ENCODE results near the gene PLA2R1. TPM values are rescaled to one million over a fixed set of nuclear protein-coding genes. Genes with fewer than 3 reads are reported as not detected.

The PLA2R1 gene
- total RNA-seq, 1 experiment from 2014 or later = 0.39 TPM

DNA sequence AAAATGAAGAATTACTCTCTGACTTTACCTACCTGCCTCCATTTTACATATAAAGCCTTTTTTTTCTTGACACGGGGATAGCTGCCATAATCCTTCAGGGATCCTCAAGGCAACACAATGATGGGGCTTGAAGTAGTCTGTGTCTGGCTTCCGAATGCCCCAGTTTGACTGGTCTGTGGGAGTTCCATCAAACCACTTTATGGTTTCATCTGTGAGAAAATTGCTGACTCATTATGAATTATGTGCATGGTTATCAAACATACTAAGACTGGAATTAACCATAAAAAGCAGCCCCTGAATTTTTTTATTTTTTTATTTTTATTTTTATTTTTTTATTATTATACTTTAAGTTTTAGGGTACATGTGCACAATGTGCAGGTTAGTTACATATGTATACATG, 117.5 kb downstream of the PLA2R1 start:
- CTCF ChIA-PET = no interaction called here

DNA sequence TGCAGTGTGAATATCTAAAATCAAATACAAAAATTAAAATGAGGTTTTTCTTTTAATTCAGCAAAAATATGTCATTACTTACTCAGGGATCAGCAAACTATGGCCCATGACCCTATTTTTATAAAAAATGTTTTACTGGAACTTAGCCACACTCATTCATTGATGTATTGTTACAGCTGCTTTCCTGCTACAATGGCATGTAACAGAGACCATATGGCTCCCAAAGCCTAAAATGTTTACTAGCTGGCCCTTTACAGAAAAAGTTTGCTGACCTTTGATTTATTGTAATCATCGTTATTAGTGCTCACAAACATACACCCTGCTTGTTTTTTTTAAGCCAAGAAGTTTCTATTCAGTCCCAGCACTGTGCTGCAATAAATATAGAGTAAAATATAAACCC, 120.3 kb downstream of the PLA2R1 start:
- ChIA-PET POLR2A (no interaction called here), CTCF (no interaction called here)
- H3K4me1 ChIP-seq = 0 out of 2 replicates have a peak, but pooled peaks cover 3% of the 10 kb centered on the region
- Mint-ChIP-seq H3K27ac (ENCODE audit: unreplicated experiment) (no peak overlapping the region), H3K27me3 (ENCODE audit: insufficient read depth, unreplicated experiment) (no peaks in the 10 kb centered on the region), H3K4me3 (ENCODE audit: unreplicated experiment) (no peak overlapping the region), H3K4me1 (ENCODE audit: low read depth, unreplicated experiment) (no peaks in the 10 kb centered on the region), H3K9me3 (ENCODE audit: unreplicated experiment) (no peaks in the 10 kb centered on the region), H3K36me3 (ENCODE audit: insufficient read depth, unreplicated experiment) (no peaks in the 10 kb centered on the region)
- TF ChIP-seq, protein P1, sequence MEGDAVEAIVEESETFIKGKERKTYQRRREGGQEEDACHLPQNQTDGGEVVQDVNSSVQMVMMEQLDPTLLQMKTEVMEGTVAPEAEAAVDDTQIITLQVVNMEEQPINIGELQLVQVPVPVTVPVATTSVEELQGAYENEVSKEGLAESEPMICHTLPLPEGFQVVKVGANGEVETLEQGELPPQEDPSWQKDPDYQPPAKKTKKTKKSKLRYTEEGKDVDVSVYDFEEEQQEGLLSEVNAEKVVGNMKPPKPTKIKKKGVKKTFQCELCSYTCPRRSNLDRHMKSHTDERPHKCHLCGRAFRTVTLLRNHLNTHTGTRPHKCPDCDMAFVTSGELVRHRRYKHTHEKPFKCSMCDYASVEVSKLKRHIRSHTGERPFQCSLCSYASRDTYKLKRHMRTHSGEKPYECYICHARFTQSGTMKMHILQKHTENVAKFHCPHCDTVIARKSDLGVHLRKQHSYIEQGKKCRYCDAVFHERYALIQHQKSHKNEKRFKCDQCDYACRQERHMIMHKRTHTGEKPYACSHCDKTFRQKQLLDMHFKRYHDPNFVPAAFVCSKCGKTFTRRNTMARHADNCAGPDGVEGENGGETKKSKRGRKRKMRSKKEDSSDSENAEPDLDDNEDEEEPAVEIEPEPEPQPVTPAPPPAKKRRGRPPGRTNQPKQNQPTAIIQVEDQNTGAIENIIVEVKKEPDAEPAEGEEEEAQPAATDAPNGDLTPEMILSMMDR (IDR thresholded peaks at IDR 0.05; ENCODE audit: insufficient read depth in 1 of 2, low read depth in 1 of 2, low read length in 1 of 2, severe bottlenecking in 1 of 2, unreplicated experiment in 1 of 2) = no peak
- H3K27me3 ChIP-seq (replicated peaks; ENCODE audit: control insufficient read depth, insufficient read depth, low read length) = no peaks in the 10 kb centered on the region
- DNase-seq = no peak
- no peak overlapping the region for H3K4me3 ChIP-seq (ENCODE audit: low read depth, low read length)
- no peaks in the 10 kb centered on the region for H3K36me3 ChIP-seq (ENCODE audit: control insufficient read depth, insufficient read depth, low read length)
- intact Hi-C loops (cut with micrococcal nuclease; ENCODE audit: unreplicated experiment) = loop anchor here (5.0 kb wide), 1 partner anchor 135 kb away; no protein-coding TSS in a partner anchor
- no TSS peak for BruUV-seq (replicated peaks)
- no peaks in the 10 kb centered on the region for H3K9me3 ChIP-seq

More for the DNA sequence above, 117.5 kb downstream of the PLA2R1 start:
- Mint-ChIP-seq H3K4me3 (ENCODE audit: unreplicated experiment) (no peak overlapping the region), H3K9me3 (ENCODE audit: unreplicated experiment) (no peaks in the 10 kb centered on the region), H3K36me3 (ENCODE audit: insufficient read depth, unreplicated experiment) (no peaks in the 10 kb centered on the region), H3K4me1 (ENCODE audit: low read depth, unreplicated experiment) (no peaks in the 10 kb centered on the region), H3K27ac (ENCODE audit: unreplicated experiment) (no peak overlapping the region), H3K27me3 (ENCODE audit: insufficient read depth, unreplicated experiment) (peaks cover 3% of the 10 kb centered on the region)
- no TSS peak for BruUV-seq (replicated peaks)
- intact Hi-C loops (cut with micrococcal nuclease; ENCODE audit: unreplicated experiment) = loop anchor here (5.0 kb wide), 1 partner anchor 138 kb away; no protein-coding TSS in a partner anchor
- Histone ChIP-seq H3K9me3 (no peaks in the 10 kb centered on the region), H3K4me1 (no peaks in the 10 kb centered on the region), H3K4me3 (ENCODE audit: low read depth, low read length) (no peak overlapping the region), H3K36me3 (ENCODE audit: control insufficient read depth, insufficient read depth, low read length) (no peaks in the 10 kb centered on the region), H3K27me3 (replicated peaks; ENCODE audit: control insufficient read depth, insufficient read depth, low read length) (no peaks in the 10 kb centered on the region)
- TF ChIP-seq, protein P1 (IDR thresholded peaks at IDR 0.05; ENCODE audit: insufficient read depth in 1 of 2, low read depth in 1 of 2, low read length in 1 of 2, severe bottlenecking in 1 of 2, unreplicated experiment in 1 of 2) = no peak
- DNase-seq = no peak
- POLR2A ChIA-PET = no interaction called here

DNA sequence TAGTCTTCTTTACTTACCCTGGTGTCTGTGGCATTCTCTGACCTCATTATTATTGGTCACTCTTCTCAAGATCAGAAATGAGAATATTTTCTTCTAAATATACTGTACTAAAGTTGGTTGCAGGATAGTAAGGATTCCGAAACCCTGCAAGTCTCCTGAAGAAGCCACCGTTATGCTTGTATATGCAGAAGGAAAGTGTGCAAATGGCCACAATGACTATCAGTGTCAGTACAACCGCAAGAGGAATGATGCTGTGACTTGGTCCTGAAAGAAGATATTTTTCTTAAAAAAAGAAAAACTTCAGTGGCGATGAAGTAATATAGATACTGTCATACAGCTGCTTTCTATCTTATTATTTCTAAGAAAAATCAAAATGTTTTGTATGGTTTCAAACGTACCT, 120.7 kb downstream of the PLA2R1 start:
- no TSS peak for BruUV-seq (replicated peaks)
- intact Hi-C loops (cut with micrococcal nuclease; ENCODE audit: unreplicated experiment) = loop anchor here (2.0 to 5.0 kb wide), 2 partner anchors 37 to 134 kb away; partner anchors contain the start of gene LY75
- CTCF ChIA-PET = no interaction called here

More for the DNA sequence above, 120.7 kb downstream of the PLA2R1 start:
- no peaks in the 10 kb centered on the region for H3K9me3 ChIP-seq
- POLR2A ChIA-PET = no interaction called here
- Mint-ChIP-seq H3K4me3 (ENCODE audit: unreplicated experiment) (no peak overlapping the region), H3K36me3 (ENCODE audit: insufficient read depth, unreplicated experiment) (no peaks in the 10 kb centered on the region), H3K27ac (ENCODE audit: unreplicated experiment) (no peak overlapping the region), H3K9me3 (ENCODE audit: unreplicated experiment) (no peaks in the 10 kb centered on the region), H3K27me3 (ENCODE audit: insufficient read depth, unreplicated experiment) (no peaks in the 10 kb centered on the region), H3K4me1 (ENCODE audit: low read depth, unreplicated experiment) (no peaks in the 10 kb centered on the region)
- no peak for DNase-seq
- H3K4me3 ChIP-seq (ENCODE audit: low read depth, low read length) = no peak overlapping the region
- TF ChIP-seq, protein P1 (IDR thresholded peaks at IDR 0.05; ENCODE audit: insufficient read depth in 1 of 2, low read depth in 1 of 2, low read length in 1 of 2, severe bottlenecking in 1 of 2, unreplicated experiment in 1 of 2) = no peak
- H3K36me3 ChIP-seq (ENCODE audit: control insufficient read depth, insufficient read depth, low read length) = no peaks in the 10 kb centered on the region
- 0 out of 2 replicates have a peak, but pooled peaks cover 3% of the 10 kb centered on the region for H3K4me1 ChIP-seq
- no peaks in the 10 kb centered on the region for H3K27me3 ChIP-seq (replicated peaks; ENCODE audit: control insufficient read depth, insufficient read depth, low read length)

Data from Caco-2 (cell line).